SK-N-SH treated with all-trans-retinoic acid at 6 μM for 48 hours (cell line): ENCODE measurements around the gene MMAB.

ENCODE experiments used
- ATAC-seq: fragments of 200-7000 bp; cut with Tn5 transposase; 3 replicates; pipeline ENCODE4 v1.9.1; 2020; ENCODE audit warnings: mild to moderate bottlenecking, moderate library complexity
- ARNTL ChIP-seq: fragments of 450-650 bp; formaldehyde crosslinking; IDR thresholded peaks from 2 replicates; pipeline ENCODE4 v1.5.0; 2020; ENCODE audit warnings: low read depth, mild to moderate bottlenecking, moderate library complexity, borderline replicate concordance
- BACH2 ChIP-seq: fragments of 250-450 bp; sonication (Bioruptor Pico); IDR thresholded peaks from 2 replicates; pipeline ENCODE4 v1.9.0; 2021; ENCODE audit warnings: mild to moderate bottlenecking, borderline replicate concordance
- CREB5 ChIP-seq: fragments of 250-450 bp; sonication (Bioruptor Pico); IDR thresholded peaks from 2 replicates; pipeline ENCODE4 v1.5.1; 2020; ENCODE audit warnings: low read depth, mild to moderate bottlenecking, moderate library complexity
- CSDC2 ChIP-seq: fragments of 250-450 bp; sonication (Bioruptor Pico); IDR thresholded peaks from 2 replicates; pipeline ENCODE4 v1.5.0; 2020; ENCODE audit warnings: mild to moderate bottlenecking, moderate library complexity
- GLIS3 ChIP-seq: fragments of 250-450 bp; sonication (Bioruptor Pico); IDR thresholded peaks from 2 replicates; pipeline ENCODE4 v1.5.0; 2020; ENCODE audit warnings: mild to moderate bottlenecking, moderate library complexity
- ISL1 ChIP-seq: fragments of 250-450 bp; sonication (Bioruptor Pico); IDR thresholded peaks from 2 replicates; pipeline ENCODE4 v2.1.2; 2022; ENCODE audit warnings: mild to moderate bottlenecking, moderate library complexity
- OSR1 ChIP-seq: fragments of 250-450 bp; sonication (Bioruptor Pico); IDR thresholded peaks from 2 replicates; pipeline ENCODE4 v1.8.0; 2022; ENCODE audit warnings: moderate library complexity, mild to moderate bottlenecking, inconsistent platforms
- POU6F1 ChIP-seq: fragments of 250-450 bp; sonication (Bioruptor Pico); IDR thresholded peaks from 2 replicates; pipeline ENCODE4 v1.8.0; 2021; ENCODE audit warnings: low read depth, mild to moderate bottlenecking, moderate library complexity, borderline replicate concordance
- PPARA ChIP-seq: fragments of 250-450 bp; sonication (Bioruptor Pico); IDR thresholded peaks from 2 replicates; pipeline ENCODE4 v1.5.0; 2020; ENCODE audit warnings: mild to moderate bottlenecking, borderline replicate concordance
- RARB ChIP-seq: fragments of 250-450 bp; sonication (Bioruptor Pico); IDR thresholded peaks from 2 replicates; pipeline ENCODE4 v1.8.0; 2021; ENCODE audit warnings: mild to moderate bottlenecking, moderate library complexity
- SNAI2 ChIP-seq: fragments of 250-450 bp; sonication (Bioruptor Pico); IDR thresholded peaks from 2 replicates; pipeline ENCODE4 v1.5.0; 2020; ENCODE audit warnings: mild to moderate bottlenecking, moderate library complexity
- TCF4 ChIP-seq: fragments of 250-450 bp; sonication (Bioruptor Pico); IDR thresholded peaks from 2 replicates; pipeline ENCODE4 v1.8.0; 2021; ENCODE audit warnings: mild to moderate bottlenecking, moderate library complexity, borderline replicate concordance
- TOX ChIP-seq: fragments of 250-450 bp; sonication (Bioruptor Pico); IDR thresholded peaks from 2 replicates; pipeline ENCODE4 v1.8.0; 2021; ENCODE audit warnings: mild to moderate bottlenecking, moderate library complexity, borderline replicate concordance
- TSHZ2 ChIP-seq: fragments of 250-450 bp; sonication (Bioruptor Pico); IDR thresholded peaks from 2 replicates; pipeline ENCODE4 v1.5.0; 2020; ENCODE audit warnings: mild to moderate bottlenecking, moderate library complexity
- ZC3H10 ChIP-seq: fragments of 250-450 bp; sonication (Bioruptor Pico); IDR thresholded peaks from 2 replicates; pipeline ENCODE4 v1.5.1; 2021; ENCODE audit warnings: mild to moderate bottlenecking, moderate library complexity
- ZFP30 ChIP-seq: fragments of 450-650 bp; formaldehyde crosslinking; IDR thresholded peaks from 2 replicates; pipeline ENCODE4 v1.5.0; 2022; ENCODE audit warnings: mild to moderate bottlenecking, moderate library complexity
- ZNF565 ChIP-seq: fragments of 450-650 bp; formaldehyde crosslinking; conservative IDR thresholded peaks from 2 replicates; pipeline ENCODE4 v1.5.0; 2020; ENCODE audit warnings: low read depth, mild to moderate bottlenecking, moderate library complexity
- ZNF70 ChIP-seq: fragments of 450-650 bp; formaldehyde crosslinking; IDR thresholded peaks from 2 replicates; pipeline ENCODE4 v1.5.0; 2020; ENCODE audit warnings: mild to moderate bottlenecking, moderate library complexity
- ZNF8 ChIP-seq: fragments of 450-650 bp; formaldehyde crosslinking; IDR thresholded peaks from 2 replicates; pipeline ENCODE4 v1.5.0; 2020; ENCODE audit warnings: mild to moderate bottlenecking, moderate library complexity

MMAB gene

GRCh38 chr12:109597795-109598427, 24.6 kb upstream of the MMAB start:
- ATAC-seq, result peak; percentile 98
- TF ChIP-seq TSHZ2 (CRISPR knock-in tag), result peak; percentile 35; the same call in 1 of the 2 replicates
- no peak for TF ChIP-seq RARB (CRISPR knock-in tag)

GRCh38 chr12:109597414-109597794, 24.1 kb upstream of the MMAB start:
- ATAC-seq, result peak; percentile 17; the same call in 2 of the 3 replicates
- TF ChIP-seq CREB5 (CRISPR knock-in tag), result no peak
- TF ChIP-seq ZNF8 (CRISPR knock-in tag), result no peak
- no peak for TF ChIP-seq SNAI2 (CRISPR knock-in tag)
- TF ChIP-seq ZFP30 (CRISPR knock-in tag), result no peak
- no peak for TF ChIP-seq ZNF565 (CRISPR knock-in tag)
- TF ChIP-seq TOX (CRISPR knock-in tag), result no peak
- no peak for TF ChIP-seq PPARA (CRISPR knock-in tag)
- no peak for TF ChIP-seq POU6F1
- TF ChIP-seq ISL1, result no peak
- TF ChIP-seq CSDC2 (CRISPR knock-in tag), result no peak
- TF ChIP-seq TCF4 (CRISPR knock-in tag), result no peak
- no peak for TF ChIP-seq TSHZ2 (CRISPR knock-in tag)
- TF ChIP-seq OSR1 (CRISPR knock-in tag), result no peak
- TF ChIP-seq ZNF70 (CRISPR knock-in tag), result no peak
- TF ChIP-seq BACH2 (CRISPR knock-in tag), result no peak
- no peak for TF ChIP-seq ARNTL (CRISPR knock-in tag)

GRCh38 chr12:109596418-109597244, 23.3 kb upstream of the MMAB start:
- TF ChIP-seq CSDC2 (CRISPR knock-in tag) (no peak), GLIS3 (CRISPR knock-in tag) (no peak), ZC3H10 (CRISPR knock-in tag) (no peak), ARNTL (CRISPR knock-in tag) (no peak), CREB5 (CRISPR knock-in tag) (no peak), PPARA (CRISPR knock-in tag) (no peak), SNAI2 (CRISPR knock-in tag) (no peak), RARB (CRISPR knock-in tag) (no peak), POU6F1 (no peak)
- no peak for ATAC-seq
